ENCODE data around the gene ZNF28.
A peak's percentile ranks its signal among the peaks of the same experiment; 100 is the strongest.
"Not testable (repeated sequence)": the region's sequence is repeated elsewhere in the genome, so short reads cannot be mapped to it uniquely, and the experiment has no call there.

Gene ZNF28

DNA sequence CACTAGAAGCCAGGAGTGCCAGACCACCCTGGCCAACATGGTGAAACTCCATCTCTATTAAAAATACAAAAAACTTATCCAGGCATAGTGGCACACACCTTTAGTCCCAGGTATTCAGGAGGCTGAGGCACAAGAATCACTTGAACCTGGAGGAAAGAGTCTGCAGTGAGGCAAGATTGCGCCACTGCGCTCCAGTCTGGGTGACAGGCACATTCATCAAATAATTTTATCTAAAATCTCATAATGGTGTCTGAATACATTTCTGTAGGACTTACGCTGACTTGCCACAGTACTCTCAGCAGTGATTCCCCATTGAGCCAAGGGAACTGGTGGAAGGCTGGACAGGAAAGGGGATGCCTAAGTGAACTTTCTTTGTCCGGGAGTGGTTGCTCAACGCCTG is 4.3 kb upstream of the ZNF28 start:
- H3K4me3 ChIP-seq, result no peak overlapping the region

DNA sequence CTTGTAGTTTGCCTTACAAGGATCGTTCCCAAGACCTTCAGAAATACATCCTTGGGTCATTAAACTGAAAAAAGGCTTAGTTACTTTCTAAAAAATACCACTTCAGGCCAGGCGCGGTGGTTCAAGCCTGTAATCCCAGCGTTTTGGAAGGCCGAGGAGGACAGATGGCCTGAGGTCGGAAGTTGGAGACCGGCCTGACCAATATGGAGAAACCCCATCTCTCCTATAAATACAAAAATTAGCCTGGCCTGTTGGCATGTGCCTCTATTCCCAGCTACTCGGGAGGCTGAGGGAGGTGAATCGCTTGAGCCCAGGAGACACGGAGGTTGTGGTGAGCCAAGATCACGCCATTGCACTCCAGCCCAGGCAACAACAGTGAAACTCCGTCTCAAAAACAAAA is 2.2 kb upstream of the ZNF28 start:
- Histone ChIP-seq H3K4me2 (no peak overlapping the region), H3K27me3 (no peaks in the 10 kb centered on the region), H3K4me1 (peaks cover 4 to 7% (median 6%) of the 10 kb centered on the region in 10 experiments; a peak in 15 of 20 replicates), H3K9me3 (replicated peaks in 1 of 11) (peaks cover 0 to 39% (median 0%) of the 10 kb centered on the region in 11 experiments; a peak in 6 of 22 replicates), H3K36me3 (peaks cover 0 to 2% (median under 1%) of the 10 kb centered on the region in 11 experiments; a peak in 6 of 22 replicates), H3K4me3 (no peak overlapping the region), H4K20me1 (peaks cover 0 to 9% (median 0%) of the 10 kb centered on the region in 11 experiments; a peak in 3 of 22 replicates), H3K9ac (no peak overlapping the region), H3K27ac (no peak overlapping the region)
- no peak for TF ChIP-seq Cebpa-rat (IDR thresholded peaks at IDR 0.05)

More for the DNA sequence above, 4.3 kb upstream of the ZNF28 start:
- TF ChIP-seq Cebpa-rat (IDR thresholded peaks at IDR 0.05), result no peak
- Histone ChIP-seq H3K27ac (no peak overlapping the region), H3K4me1 (peaks cover 0 to under 1% (median 0%) of the 10 kb centered on the region in 10 experiments; a peak in 3 of 20 replicates), H3K36me3 (no peaks in the 10 kb centered on the region), H3K9me3 (replicated peaks in 1 of 11) (peaks cover 0 to 57% (median 0%) of the 10 kb centered on the region in 11 experiments; a peak in 7 of 22 replicates), H3K9ac (no peak overlapping the region), H4K20me1 (peaks cover 0 to 2% (median 0%) of the 10 kb centered on the region in 11 experiments; a peak in 1 of 22 replicates), H3K4me2 (no peak overlapping the region), H3K27me3 (no peaks in the 10 kb centered on the region)

DNA sequence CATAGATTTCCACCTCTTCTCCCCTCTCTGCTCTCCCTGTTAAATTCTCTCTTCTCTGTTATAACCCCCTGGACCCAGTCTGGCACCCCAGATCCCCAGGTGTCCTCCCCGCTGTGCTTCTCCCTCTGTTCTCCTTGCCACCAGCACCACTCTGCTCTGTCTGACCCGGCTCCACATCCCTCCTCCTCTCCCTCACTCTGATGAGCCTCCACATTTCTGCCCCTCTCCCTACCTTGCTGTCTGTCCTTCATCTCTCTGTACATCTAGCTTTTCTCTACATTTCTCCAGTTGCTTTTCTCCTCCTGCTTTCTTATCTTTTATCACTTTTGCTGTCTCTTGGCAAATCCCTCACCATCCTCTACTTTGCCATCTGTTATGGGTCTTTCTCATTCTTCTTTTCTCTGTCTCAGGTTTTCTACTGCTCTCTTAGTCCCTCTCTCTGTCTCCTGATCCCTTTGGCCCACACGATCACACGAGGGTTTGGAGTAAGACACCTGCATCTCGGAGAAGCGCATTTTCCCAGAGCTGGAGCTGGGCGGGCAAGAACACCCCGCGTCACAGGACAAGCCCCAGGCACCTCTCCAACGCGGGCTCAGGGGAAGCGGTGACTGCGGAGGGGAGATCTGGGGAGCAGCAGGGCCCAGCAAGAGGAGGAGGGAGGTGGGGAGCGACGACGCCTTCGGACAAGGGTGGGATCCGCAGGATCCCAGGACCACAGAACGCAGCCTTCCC is 795 bp downstream of the ZNF28 start:
- Histone ChIP-seq H3K27ac (peak overlapping the region; percentile 63 to 86 (median 78)), H3K9ac (peak overlapping the region; percentile 79 to 89 (median 84))

DNA sequence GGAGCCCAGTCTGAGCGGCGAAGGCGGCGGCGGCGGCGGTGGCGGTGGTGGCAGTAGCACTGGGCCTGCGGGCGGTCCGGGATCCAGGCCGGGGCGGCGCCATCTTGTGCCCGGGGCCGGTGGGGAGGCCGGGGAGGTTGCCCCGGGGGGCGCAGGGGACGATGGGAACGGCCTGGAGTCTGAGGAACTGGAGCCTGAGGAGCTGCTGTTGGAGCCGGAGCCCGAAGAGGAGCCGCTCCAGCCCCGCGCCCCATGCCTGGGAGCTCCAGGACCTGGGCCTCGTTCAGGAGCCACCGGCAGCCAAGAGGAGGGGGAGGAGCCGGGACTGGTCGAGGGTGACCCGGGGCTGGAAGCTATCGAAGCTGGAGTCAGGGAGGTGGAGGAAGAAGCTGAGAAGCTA is 11.6 kb downstream of the ZNF28 start:
- Histone ChIP-seq H3K27me3 (no peaks in the 10 kb centered on the region), H3K36me3 (peaks cover 75 to 77% (median 76%) of the 10 kb centered on the region in 11 experiments), H3K9me3 (replicated peaks in 1 of 11) (peaks cover 46 to 80% (median 65%) of the 10 kb centered on the region in 11 experiments), H3K27ac (no peak overlapping the region), H3K4me2 (no peak overlapping the region), H3K4me1 (no peaks in the 10 kb centered on the region), H3K4me3 (no peak overlapping the region), H3K9ac (no peak overlapping the region), H4K20me1 (no peaks in the 10 kb centered on the region)
- no peak for TF ChIP-seq Cebpa-rat (IDR thresholded peaks at IDR 0.05)

More for the DNA sequence above, 795 bp downstream of the ZNF28 start:
- H3K4me1 ChIP-seq, H3K27me3 ChIP-seq: not testable (repeated sequence)
- Histone ChIP-seq H3K36me3 (peaks cover 28 to 33% (median 31%) of the 10 kb centered on the region in 11 experiments), H3K4me2 (peak overlapping the region; percentile 81 to 95 (median 91)), H3K9me3 (replicated peaks in 1 of 11) (peaks cover 0 to 50% (median 12%) of the 10 kb centered on the region in 11 experiments; a peak in 13 of 22 replicates), H4K20me1 (peaks cover 0 to 19% (median 0%) of the 10 kb centered on the region in 11 experiments; a peak in 4 of 22 replicates), H3K4me3 (peak overlapping the region; percentile 70 to 82 (median 77))

DNA sequence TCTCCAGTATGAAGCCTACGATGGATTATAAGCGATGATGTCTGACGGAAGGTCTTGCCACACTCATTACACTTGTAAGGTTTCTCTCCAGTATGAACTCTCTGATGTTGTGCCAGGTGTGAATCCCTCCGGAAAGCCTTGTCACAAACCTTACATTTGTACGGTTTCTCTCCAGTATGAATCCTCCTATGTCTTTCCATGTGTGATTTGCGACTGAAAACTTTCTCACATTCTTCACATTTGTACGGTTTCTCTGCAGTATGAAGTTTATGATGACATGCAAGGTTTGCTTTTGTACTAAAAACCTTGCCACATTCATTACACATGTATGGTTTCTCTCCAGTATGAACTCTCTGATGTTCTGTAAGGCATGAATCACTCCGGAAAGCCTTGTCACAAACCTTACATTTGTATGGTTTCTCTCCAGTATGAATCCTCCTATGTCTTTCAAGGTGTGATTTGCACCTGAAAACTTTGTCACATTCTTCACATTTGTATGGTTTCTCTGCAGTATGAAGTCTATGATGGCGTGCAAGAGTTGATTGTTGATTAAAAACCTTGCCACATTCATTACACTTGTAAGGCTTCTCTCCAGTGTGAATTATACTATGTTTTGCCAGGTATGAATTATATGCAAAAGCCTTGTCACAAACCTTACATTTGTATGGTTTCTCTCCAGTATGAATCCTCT is 21.3 kb downstream of the ZNF28 start:
- H3K27me3 ChIP-seq, result not testable (repeated sequence)
- H3K36me3 ChIP-seq, result peaks cover 90 to 97% (median 95%) of the 10 kb centered on the region in 11 experiments

DNA sequence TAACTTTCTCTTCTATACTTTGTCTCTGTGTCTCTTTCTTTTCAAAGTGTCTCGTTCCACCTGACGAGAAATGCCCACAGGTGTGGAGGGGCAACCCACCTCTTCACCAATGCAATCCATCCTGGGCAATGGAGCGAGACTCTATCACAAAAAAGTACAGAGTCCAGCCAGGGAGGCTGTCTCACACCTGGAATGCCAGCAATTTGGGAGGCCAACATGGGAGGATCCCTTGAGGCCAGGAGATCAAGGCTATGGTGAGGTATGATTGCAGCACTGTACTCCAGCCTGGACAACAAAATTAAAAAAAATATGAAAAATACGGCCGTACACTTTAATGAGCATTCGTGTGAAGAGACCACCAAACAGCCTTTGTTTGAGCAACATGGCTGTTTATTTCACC is 32.0 kb downstream of the ZNF28 start:
- H3K27ac ChIP-seq, result no peak overlapping the region
- TF ChIP-seq Cebpa-rat (IDR thresholded peaks at IDR 0.05), result no peak

More for the DNA sequence above, 21.3 kb downstream of the ZNF28 start:
- H3K4me1 ChIP-seq, H3K9ac ChIP-seq, H4K20me1 ChIP-seq, H3K27ac ChIP-seq, H3K4me2 ChIP-seq: not testable (repeated sequence)
- Histone ChIP-seq H3K9me3 (replicated peaks in 1 of 11) (peaks cover 94 to 99% (median 97%) of the 10 kb centered on the region in 11 experiments), H3K4me3 (peak overlapping the region in 6 of 10 experiments; percentile 7 to 43 (median 25); a peak in 5 of 20 replicates)

DNA sequence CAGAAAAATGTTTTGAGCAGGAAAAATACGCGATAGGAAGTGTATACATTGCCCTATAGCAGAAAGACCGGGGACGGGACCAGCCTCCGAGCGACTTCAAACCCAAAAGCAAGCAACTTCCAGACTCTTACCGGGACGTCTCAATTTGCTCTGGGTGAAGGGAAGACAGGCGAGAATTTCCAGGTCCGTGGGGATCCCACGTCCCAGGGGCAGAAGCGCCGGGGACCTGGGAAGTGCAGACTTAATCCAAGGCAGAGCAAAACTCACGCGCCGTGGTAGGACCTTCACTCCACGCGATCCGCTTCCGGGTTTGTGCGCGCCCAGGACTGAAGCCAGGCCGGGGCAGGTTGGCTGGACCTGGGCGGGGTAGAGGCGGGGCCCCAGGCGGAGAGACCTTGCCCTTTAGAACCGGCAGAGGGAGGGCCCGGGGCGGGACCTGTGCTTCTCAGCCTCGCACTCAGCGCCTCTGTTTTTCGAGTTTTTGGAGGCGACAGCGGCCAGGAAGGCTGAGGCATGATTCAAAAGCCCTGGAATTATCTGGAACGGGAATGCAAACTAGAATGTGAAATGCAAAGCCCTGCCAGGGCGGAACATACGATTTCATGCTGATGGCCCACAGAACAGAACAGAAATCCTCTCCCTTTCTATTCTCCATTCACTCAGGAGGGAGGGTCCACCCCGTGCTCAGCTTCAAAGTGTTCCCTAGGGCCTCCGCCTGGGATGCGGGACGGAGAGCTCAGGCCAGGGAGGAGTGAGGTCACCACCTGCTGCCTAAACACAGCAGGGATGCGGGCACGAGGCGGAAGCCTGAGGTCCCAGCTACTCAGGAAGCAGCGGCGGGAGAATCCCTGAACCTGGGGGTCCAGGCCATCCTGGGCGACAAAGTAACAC is 34.7 kb downstream of the ZNF28 start, which contains the start of gene ZNF600:
Gene ZNF600, minus strand, starts transcription at position 328 of the 891 bp plus-strand sequence. CDS start 7,903 bp downstream, outside the sequence.
- Histone ChIP-seq H3K36me3 (peaks cover 0 to 20% (median 9%) of the 10 kb centered on the region in 11 experiments; a peak in 16 of 22 replicates), H3K4me3 (peak within 1 kb of the TSS; percentile 67 to 93 (median 88)), H4K20me1 (peaks cover 0 to 37% (median 0%) of the 10 kb centered on the region in 11 experiments; a peak in 4 of 22 replicates), H3K9ac (peak within 1 kb of the TSS; percentile 79 to 92 (median 83)), H3K27ac (peak within 1 kb of the TSS; percentile 57 to 83 (median 72)), H3K4me1 (peaks cover 20 to 39% (median 26%) of the 10 kb centered on the region in 10 experiments; a peak in 19 of 20 replicates), H3K4me2 (peak within 1 kb of the TSS; percentile 92 to 100 (median 99))
- not testable (repeated sequence) for H3K9me3 ChIP-seq (replicated peaks in 1 of 11); H3K27me3 ChIP-seq

More for the DNA sequence above, 32.0 kb downstream of the ZNF28 start:
- Histone ChIP-seq H3K27me3 (no peaks in the 10 kb centered on the region), H3K4me1 (peaks cover 20 to 33% (median 27%) of the 10 kb centered on the region in 10 experiments; a peak in 19 of 20 replicates), H4K20me1 (peaks cover 0 to 16% (median 0%) of the 10 kb centered on the region in 11 experiments; a peak in 2 of 22 replicates), H3K9me3 (replicated peaks in 1 of 11) (peaks cover 0 to 5% (median 0%) of the 10 kb centered on the region in 11 experiments; a peak in 2 of 22 replicates), H3K4me2 (no peak overlapping the region), H3K36me3 (peaks cover 0 to 3% (median 0%) of the 10 kb centered on the region in 11 experiments; a peak in 1 of 22 replicates), H3K9ac (no peak overlapping the region), H3K4me3 (no peak overlapping the region)

DNA sequence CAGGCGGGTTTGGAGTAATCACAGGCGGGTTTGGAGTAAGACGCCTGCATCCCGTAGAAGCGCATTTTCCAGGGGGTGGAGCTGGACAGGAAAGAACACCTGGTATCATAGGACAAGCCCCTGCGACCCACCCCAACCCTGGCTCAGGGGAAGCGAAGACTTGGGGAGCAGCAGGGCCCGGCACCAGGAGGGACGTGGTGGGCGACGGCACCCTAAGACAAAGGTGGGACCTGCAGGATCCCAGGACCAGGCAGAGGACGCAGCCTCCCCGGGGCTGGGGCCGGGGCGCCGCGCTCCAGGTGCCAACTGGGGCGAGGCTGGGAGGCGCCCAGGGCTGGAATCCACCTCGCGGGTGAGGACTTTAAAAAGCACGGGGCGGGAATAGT is 35.4 kb downstream of the ZNF28 start:
- Histone ChIP-seq H3K4me2 (peak overlapping the region; percentile 92 to 100 (median 99)), H3K9ac (peak overlapping the region; percentile 79 to 92 (median 83)), H4K20me1 (peaks cover 0 to 43% (median 0%) of the 10 kb centered on the region in 11 experiments; a peak in 4 of 22 replicates), H3K4me3 (peak overlapping the region; percentile 67 to 93 (median 88)), H3K27ac (peak overlapping the region; percentile 57 to 83 (median 72)), H3K4me1 (peaks cover 20 to 33% (median 25%) of the 10 kb centered on the region in 10 experiments; a peak in 19 of 20 replicates), H3K36me3 (peaks cover 4 to 26% (median 15%) of the 10 kb centered on the region in 11 experiments; a peak in 21 of 22 replicates), H3K9me3 (replicated peaks in 1 of 11) (peaks cover 0 to 7% (median 0%) of the 10 kb centered on the region in 11 experiments; a peak in 1 of 22 replicates), H3K27me3 (no peaks in the 10 kb centered on the region)
- no peak for TF ChIP-seq Cebpa-rat (IDR thresholded peaks at IDR 0.05)

Measured in BLaER1 treated with 17β-estradiol and CSF1 and Interleukin-3, amounts not matched to agents 10 nM and 100 nM (cell line).